HG03575 (cell line): ENCODE results near the gene PTPRM.

Experiments used
- ATAC-seq: cut with Tn5 transposase; IDR thresholded peaks from one replicate; pipeline ENCODE4 v1.9.1; 2021; ENCODE audit not compliant: unreplicated experiment, insufficient number of reproducible peaks, low FRiP score; ENCODE audit errors: extremely low read depth

PTPRM gene

DNA sequence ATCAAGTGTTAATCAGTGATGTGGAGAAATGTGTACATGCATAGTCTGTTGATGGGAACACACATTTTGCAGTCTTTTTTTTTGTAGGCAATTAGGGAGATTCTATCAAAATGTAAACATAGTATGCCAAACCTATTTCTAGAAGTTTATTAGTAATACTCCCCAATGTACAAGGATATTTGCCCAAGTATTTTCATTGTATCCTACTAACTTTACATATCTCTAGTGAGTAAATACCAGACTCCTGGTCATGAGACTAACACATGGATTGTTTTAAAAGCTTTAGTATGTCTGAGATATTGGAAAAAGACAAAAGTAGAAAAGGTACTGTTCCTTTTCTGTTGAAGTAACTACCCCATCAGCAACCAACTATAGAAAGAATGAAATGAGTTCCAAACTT is 513.0 kb downstream of the PTPRM start:
- ATAC-seq: no peak

DNA sequence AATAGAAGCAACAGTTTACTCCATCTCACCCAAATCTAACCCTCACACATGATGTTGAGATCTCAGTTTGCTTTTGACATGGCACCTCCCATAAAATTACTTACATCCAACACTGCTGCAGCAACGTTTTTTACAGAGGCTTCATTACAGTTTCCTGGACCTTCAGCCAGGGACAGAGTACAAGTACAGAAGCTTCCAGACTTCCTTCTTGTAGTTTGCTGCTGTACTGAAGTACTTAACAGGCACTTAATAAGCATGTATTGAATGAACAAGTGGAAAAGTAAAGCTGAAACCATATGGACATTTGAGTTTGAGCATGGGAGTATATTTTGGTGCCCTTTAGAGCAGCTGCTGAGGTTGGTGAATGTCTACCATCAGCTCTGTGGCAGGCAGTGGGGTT is 514.2 kb downstream of the PTPRM start:
- no peak for ATAC-seq

DNA sequence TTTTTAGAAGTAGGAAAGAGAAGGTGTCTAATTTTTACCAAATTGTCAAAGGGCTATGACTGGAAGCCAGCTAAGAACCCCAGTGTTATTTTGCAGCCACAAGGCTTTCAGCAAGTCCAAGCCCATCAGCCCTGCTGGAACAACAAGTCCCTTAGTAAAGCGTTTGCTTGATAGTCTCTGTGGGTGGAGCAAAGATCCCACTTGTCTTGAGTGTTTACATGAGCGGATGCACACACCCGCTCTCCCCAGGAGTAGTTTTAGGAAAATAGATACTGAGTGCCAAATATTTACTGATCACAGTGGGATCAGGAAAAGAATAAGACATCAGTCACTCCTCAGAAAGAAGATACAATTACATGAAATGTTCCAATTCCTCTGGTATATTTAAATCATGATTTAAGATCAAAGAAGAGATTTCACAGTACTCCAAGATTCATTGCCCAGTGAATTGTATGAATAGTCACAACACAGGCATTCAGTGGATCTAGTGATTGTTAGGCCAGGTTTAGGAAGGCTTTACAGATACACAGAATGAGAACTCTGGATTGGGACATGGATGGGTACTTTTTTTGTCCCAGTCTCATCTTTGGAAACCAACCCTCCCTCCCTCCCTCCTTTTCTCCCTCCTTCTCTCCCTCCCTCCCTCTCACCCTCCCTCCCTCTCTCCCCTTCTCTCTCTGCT is 514.9 kb downstream of the PTPRM start:
- ATAC-seq: no peak

DNA sequence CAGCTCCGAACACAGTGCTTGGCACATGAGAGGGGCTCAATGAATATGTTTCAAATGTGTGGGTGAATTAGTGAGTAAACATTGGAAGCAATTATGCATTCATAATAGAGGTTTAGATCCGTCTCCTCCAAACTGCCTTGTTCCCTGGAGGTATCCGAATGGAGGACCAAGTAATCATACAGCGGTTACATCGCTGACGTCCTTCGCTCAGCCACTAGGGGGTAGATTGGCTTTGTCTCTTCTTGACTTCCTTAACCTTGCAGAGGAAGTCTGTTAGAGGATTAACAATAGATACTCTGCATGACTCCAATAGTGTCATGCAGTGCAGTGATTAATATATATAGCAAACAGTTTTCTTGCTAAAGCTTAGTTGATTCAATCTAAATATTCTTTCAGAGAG is 517.0 kb downstream of the PTPRM start:
- no peak for ATAC-seq

DNA sequence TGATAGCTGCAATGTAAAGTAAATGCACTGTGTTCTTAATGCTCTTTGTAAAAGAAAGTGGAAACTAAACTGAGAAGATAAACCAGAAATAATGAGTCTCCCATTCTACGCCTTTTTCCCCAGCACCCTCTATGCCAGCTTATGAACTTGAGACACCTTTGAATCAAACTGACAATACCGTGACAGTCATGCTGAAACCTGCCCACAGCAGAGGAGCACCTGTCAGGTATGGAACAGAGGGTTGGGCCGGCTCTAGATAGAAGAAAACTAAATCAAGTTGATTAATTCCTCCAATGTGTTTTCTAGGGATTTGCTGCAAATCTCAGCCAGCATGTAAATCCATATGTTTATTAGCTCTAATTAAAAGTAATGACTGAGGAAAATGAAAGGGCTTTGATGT is 521.5 kb downstream of the PTPRM start:
- ATAC-seq: no peak

DNA sequence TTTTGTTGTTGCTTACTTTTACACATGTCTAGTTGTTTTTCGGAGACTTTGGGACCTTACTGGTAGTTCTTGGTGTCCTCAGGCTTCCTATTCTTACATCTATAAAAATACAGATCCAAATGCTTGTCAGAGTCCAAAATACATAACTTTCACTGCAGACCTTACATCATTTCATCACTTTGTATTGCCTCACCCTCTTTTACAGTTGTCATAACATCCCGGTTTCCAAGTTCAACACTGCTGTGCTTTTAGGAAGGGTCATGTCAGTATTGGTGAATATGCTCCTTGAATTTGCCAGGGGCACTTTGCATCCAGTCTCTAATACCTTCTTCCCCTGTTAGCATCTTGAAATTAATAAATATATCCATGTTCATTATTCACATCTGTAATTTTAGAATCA is 523.9 kb downstream of the PTPRM start:
- ATAC-seq: no peak

DNA sequence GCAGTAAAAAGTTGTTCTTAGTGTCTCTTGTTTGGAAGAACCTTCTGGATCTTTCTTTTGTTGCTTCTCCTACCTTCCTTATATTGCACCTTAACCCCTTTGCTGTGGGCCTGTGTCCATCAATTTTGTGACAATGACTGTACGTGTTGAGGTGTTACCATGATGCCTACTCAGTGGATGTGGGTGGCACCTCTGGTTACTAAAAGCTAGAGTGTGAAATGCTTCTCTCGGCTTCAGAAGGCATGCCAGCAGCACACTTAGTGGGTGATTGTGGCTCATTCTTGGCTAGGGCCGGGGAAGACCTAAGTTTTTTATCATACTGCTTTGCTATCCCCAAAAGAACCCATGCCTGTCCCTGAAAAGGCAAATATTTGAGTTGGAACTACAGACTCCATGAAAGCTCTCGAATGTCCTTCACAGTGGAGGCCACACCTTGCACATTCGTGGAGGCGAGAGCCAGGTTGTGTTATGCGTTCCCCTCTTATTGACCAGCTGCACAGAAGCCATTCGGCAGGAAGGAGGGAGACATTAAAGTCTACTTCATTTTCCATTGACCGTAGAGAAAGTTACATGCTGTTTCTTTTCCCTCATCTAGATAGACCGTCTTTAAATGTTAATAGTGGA is 528.9 kb downstream of the PTPRM start:
- no peak for ATAC-seq

DNA sequence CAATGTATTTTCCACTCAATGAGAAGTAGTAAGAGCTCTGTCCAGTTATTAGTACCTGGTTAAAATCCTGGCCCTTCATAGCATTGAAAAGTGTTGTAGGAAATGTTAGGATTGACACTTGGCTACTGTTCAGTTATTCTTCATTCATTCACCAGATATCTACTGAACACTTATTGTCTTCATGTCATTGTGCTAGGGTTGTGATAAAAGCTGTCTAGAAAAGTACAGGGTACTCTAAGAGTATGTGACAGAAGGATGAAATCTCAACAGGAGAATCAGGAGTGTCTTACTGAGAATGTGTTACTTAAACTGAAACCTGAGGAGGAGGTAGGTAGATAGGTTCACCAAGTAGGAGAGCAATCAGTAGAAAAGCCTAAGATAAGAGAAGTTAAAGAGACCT is 530.3 kb downstream of the PTPRM start:
- ATAC-seq: no peak

DNA sequence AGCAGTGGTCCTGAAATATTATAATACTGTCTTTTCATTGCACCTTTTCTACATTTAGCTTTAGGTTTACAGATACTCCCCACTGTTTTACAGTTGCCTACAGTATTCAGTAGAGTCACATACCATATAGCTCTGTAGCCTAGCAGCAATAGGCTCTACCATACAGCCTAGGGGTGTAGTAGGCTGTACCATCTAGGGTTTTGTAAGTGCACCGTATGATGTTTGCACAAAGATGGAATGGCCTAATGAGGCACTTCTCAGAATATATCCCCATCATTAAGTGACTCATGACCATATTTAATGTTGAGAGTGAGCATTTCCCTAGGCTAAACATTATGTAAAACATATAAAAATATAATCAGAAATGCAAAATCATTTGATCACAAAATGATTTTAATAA is 530.8 kb downstream of the PTPRM start:
- ATAC-seq: no peak

DNA sequence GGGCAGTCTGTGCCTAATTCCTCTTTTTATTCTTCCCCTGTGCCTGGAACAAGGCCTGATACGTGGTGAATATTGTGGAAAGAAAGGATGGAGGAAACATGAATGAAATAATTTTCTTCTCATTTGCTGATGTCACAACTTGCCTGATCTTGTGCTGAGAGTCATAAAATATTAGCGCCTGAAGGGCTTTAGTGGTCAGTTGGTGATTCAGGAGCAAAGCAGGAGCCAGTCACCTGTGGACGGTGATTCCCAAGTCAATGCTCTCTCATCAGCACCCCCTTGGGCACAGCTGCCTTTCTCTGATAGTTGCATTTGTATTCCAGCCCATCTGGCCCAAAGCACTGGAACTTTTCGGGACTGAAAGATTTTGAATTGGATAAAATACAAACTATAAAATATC is 539.5 kb downstream of the PTPRM start:
- ATAC-seq: no peak

DNA sequence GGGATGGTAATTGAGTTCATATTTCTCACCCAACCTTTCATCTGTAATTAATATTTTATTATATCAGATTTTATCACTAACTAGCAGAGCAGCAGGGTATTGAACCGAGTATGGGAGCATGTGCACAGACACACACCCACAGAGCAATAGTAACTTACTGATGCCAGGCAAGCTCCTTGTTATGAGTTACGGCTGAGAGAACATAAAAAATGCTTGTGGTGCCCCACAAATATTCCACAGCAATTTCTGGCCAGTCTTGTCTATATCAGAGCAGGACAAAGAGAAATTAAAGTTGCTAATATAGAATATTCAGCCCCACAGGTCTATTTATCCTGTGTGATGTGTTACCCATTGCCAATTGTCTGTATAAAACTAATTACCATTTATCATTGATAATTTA is 540.3 kb downstream of the PTPRM start:
- ATAC-seq: no peak

DNA sequence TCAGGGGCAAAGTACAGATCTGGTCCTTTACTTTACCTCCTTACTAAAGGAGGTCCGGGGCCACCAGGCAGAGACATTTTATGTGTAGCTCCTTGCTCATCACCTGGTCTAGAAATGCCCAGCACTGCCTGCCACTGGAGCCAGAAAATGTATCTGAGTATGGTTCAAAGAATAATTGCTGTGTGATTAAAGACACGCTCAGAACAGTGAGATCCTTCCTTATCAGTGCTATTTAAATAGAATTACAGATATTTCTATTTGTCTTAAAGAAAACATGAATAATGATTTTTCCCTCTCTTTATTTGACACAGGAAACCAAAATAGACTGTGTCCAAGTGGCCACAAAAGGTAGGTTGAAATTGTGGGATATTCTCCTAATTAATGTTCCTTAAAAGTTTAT is 547.4 kb downstream of the PTPRM start:
- no peak for ATAC-seq

DNA sequence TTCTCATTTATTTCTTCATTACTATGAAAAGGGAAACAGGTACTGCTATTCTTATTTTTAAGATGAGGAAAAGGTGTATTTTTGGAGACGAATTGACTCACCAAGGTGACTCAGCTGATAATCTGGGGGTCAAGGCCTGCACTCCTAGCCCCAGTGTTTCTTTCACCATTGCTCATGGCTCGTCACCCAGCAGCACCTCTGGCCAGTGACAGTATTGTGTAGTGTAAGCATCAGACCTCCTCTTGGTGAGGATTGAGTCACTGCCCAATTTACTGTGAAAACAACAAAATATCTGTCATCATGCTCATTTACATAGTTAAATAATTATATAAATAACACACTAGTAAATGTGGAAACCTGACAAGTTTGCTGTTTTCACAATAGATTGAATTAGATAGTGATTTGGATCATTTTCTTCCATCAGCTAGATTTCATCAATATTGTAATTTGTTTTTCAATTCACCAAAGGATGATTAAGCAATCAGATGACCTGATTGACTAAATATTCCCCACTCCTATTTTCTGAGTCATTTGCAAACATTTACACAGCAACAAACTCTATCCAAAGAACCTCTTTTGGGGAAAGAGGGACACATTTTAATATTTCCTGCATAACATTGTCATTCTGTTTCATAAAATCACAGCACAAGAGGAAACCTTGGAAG is 549.4 kb downstream of the PTPRM start:
- no peak for ATAC-seq

DNA sequence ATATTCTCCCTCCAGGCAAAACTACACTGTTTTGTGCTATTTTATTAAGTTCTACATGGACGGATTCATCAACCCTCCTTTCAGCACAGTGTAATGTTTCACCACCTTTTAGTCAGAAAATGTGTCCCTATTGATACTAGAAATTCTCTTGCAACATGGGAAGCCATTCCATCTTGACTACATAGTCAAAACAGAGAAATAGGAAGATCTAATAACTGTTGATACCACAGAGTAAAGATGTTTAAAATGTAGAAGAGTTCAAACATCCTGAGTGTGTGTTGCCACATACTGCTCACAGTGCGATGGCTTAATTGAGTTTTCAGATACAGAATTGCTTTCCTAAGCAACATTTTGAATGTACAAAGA is 549.9 kb downstream of the PTPRM start:
- ATAC-seq: no peak

DNA sequence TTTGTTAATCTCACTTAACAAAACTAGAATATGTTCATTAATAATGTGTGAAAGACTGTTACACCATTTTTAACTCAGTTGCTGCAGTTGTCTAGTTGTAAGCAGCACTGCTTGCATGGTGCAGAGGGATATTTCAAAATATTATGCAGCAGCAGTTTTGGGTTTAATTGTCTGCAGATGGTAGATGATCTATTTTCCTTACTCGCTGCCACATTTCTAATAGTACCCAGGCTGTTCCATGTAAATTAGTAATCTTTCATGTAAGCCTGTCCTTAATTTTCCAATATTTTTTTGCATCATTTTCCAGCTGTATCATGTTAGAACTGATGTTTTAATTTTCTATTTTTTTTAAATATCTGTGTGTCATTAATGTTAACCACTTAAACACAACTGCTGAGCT is 554.0 kb downstream of the PTPRM start:
- no peak for ATAC-seq

DNA sequence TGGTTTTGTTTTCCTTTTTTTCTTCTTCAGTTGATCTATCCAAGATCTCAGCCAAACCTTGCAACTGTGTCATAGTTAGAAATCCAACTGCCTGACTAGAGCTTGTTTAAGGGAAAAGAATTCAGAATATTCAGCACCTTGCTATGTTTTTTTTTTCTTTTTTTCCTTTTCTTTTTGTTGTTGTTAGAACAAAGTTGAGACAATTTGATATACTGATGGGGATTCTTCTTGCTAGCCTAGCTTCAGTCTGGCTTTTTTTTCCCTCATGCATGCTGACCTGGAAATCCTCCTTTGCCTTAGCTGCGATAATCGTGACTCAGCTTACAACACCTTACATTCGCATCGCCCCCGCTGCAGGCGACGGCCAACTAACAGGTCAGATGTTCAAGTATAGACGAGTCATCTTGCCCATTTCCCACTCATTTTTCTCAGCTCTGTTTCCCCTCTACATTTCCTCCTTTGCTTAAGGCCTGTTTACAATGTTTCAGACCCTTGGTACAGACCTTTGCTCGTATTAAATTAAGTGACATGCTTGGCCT is 554.9 kb downstream of the PTPRM start:
- no peak for ATAC-seq

DNA sequence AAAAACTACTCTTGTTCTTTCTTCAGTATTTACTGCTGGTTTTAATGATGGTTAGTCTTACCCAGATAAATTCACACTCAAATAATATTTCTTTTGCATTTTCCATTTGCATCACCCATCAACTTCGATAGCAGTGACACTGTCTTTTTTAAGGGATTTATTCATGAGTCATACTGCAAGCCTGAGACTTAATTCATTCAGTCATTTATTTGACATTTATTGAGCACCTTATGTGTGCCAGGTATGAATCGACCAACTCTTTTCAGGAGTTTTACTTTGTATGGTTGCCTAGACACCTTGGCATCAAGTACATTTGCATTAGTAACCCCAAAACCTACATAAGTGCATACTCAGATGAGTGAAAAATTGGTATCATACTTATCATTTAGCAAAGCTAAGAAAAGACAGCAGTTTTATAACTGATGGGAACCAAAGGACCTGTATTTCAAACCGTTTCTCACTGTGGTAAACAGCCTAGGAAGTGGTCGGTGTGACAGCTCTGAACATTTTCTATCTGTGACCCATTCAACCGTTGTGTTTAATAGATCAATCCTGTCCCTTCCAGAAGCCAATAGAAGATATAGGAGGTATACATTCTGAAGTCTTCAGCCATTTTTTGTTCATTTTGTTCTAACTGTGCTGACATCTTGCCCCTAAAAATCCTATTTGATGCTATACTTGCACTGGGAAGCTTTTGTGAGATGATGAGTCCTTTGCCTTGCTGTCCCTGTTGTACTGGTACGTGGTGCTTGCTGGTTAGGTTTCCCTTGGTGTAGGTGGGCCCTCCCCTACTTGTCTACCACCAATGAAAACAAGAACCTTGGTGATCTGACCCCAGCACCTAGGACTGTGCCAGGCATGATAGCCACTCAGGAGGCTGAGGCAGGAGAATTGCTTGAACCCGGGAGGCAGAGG is 557.4 kb downstream of the PTPRM start:
- ATAC-seq: no peak

DNA sequence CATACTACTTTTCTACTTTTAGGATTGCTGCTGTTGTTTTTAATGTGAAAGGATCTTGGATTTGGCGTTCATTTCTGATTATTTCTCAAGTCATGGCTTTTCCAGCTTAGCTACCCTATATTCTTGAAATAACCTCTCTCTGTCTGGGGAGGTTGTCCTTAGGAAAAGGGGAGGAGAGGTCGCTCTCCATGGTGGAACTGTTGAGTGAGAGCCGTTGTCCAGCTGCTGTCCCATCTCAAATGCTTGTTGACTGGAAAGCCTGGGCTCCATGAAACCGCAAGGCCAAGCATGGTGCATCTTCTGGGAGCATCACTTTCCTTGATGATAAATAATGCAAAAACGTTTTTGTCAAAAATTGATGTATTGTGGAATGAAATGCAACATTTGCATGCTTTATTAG is 563.0 kb downstream of the PTPRM start:
- ATAC-seq: no peak

DNA sequence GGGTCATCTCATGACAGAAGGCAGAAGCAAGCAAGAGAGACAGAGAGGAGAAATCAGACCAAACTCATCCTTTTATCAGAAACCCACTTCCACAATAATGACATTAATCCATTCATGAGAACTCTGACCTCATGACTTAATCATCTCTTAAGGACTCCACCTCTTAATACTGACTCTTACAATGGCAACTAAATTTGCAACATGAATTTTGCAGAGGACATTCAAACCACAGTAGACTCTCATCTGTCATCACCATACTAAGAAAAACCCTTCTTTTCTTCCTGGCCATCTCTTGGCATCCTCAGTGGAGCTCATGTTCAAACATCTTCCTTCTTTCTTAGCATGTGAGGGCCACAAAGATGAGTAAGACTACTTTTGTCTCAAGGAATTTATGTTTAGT is 565.9 kb downstream of the PTPRM start:
- no peak for ATAC-seq
